Esophagus (tissue), 2 donors: Measurements from ENCODE around the gene ZNF292. TPM values are rescaled to one million over a fixed set of nuclear protein-coding genes. Genes with fewer than 3 reads are reported as not detected.

Source experiments
- H3K27ac ChIP-seq, 2 donors: one replicate each; pipeline ENCODE4 v1.5.1; 2013; ENCODE audit warnings: low read depth in 2 of 2, mild to moderate bottlenecking in 2 of 2, inconsistent platforms in 1 of 2, low read length in 1 of 2, moderate library complexity in 1 of 2
- H3K27me3 ChIP-seq, 2 donors: one replicate each; pipeline ENCODE4 v1.6.1; 2013; ENCODE audit warnings: low read length in 2 of 2, control low read depth in 1 of 2, mild to moderate bottlenecking in 1 of 2; ENCODE audit not compliant: insufficient read depth in 2 of 2, control insufficient read depth in 1 of 2
- H3K36me3 ChIP-seq, 2 donors: one replicate each; pipeline ENCODE4 v1.6.1; 2013; ENCODE audit warnings: low read length in 1 of 2; ENCODE audit not compliant: control insufficient read depth in 2 of 2, insufficient read depth in 2 of 2
- H3K4me1 ChIP-seq, 2 donors: one replicate each; pipeline ENCODE4 v1.6.1; 2013; ENCODE audit warnings: low read length in 1 of 2; ENCODE audit not compliant: control insufficient read depth in 2 of 2, insufficient read depth in 2 of 2
- H3K4me3 ChIP-seq, 2 donors: one replicate each; pipeline ENCODE4 v1.5.1; 2013; ENCODE audit warnings: low read length in 2 of 2, mild to moderate bottlenecking in 2 of 2, low read depth in 1 of 2, moderate library complexity in 1 of 2
- H3K9me3 ChIP-seq, 2 donors: one replicate each; pipeline ENCODE4 v1.6.1; 2013; ENCODE audit warnings: mild to moderate bottlenecking in 2 of 2, low read depth in 1 of 2, low read length in 1 of 2, moderate library complexity in 1 of 2; ENCODE audit not compliant: control insufficient read depth in 2 of 2, insufficient read depth in 1 of 2
- WGBS, 2 donors: extraction: QIAGEN DNeasy Blood & Tissue Kit; methylation state at CpG; one replicate each; pipeline ENCODE4 v1.1.7; 2013; 5-methylcytosine and 5-hydroxymethylcytosine counted together
- polyA plus RNA-seq, 2 donors: library from polyadenylated mRNA; stranded (reverse); fragments of 200-250 nt; gene quantifications; one replicate each; pipeline ENCODE4 v1.2.3, GENCODE V29; 2013
- donor health status: healthy with polysubstance abuse.
- donor health status: Bipolar disorder and iron deficiency.

Gene ZNF292
- polyA plus RNA-seq, 2 donors, result 4.2 to 6.1 TPM

DNA sequence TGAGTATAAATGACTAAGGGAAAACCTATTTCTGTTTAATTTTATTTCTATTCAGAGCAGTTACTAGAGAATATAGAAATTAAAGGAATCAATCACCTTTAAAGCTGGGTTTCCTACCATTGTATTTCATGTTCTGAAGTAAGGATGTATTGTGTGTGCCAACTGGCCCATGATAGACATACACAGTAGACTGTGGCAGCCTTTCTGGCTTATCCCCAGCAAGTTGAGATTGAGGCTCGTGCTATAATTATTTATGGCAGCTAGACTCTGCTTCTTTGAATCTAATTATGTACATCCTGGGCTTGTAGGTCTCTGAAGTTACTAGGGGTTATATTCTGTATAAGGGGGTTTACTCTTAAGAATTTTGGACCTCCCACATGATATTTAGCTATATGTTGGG, 44.4 kb downstream of the ZNF292 start:
- no peak overlapping the region for H3K27ac ChIP-seq
- WGBS, 2 donors, result 41 to 42% methylated on average over 1 of the region's 1 CpG
- H3K27me3 ChIP-seq, result no peaks in the 10 kb centered on the region
- H3K9me3 ChIP-seq, result no peaks in the 10 kb centered on the region
- no peak overlapping the region for H3K4me3 ChIP-seq
- H3K36me3 ChIP-seq, result no peaks in the 10 kb centered on the region
- H3K4me1 ChIP-seq, result peaks cover 0 to 3% of the 10 kb centered on the region in 2 donors

DNA sequence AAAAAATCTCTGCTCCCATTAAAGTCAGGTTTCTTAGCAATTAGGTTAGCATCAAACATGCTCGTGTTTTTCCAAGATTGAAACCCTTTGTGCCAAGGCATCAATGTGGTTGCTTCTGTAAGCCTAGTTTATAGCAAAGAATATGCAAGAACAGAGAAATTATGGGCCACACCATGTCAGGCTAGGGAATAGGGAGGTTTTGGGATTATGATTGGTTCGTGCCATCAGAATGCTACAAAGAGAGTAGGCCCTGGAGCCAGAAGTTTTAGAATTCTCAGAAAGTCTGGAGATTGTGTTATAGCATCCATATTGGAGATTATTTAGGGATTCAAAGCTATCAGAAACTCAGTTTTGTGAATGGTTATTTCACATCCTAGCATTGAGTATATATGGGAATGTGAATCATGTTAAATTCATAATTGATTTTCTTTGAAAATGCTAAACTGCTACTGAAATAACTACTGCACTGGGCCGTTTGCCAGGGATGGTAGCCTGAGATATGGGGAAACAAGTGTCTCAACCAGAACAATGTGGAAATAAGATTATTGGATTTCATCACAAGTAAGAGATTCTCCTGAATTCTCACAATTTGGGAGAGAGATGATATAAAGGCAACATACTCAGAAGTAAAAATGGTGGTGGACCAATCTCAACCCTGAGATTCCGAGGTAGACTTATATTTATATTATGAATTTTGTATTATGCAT, 45.3 kb downstream of the ZNF292 start:
- Histone ChIP-seq H3K27me3 (no peaks in the 10 kb centered on the region), H3K27ac (no peak overlapping the region), H3K4me1 (peaks cover 0 to 3% of the 10 kb centered on the region in 2 donors), H3K36me3 (no peaks in the 10 kb centered on the region), H3K4me3 (no peak overlapping the region), H3K9me3 (no peaks in the 10 kb centered on the region)
- 92 to 95% methylated on average over 4 of the region's 4 CpGs for WGBS, 2 donors

DNA sequence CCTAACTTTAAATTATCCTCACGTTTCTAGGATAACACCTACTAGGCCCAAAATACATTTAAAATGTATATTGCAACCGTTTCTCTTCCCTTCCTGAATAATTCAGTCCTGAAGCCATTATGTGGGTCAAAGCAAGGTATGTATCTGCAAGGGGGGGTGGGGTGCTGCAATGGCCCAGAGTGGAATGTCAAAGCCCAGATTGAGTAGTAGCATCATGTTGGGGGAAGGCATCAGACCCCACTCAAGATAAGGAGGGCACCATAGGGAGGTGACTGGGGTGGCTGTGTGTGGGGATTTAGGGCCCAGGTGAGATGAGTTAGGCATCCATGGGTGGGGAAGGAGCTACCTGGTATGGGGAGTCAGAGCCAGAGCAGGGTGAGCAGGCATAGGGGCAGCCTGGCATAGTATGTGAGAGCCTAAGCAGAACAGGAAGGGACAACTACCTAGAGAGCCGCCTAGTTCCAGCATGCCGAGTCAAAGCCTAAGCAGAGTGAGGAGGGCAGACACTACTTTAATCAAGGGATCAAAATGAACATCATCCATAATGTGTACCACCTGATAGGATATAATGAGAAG, 48.2 kb downstream of the ZNF292 start:
- WGBS, 2 donors, result 91 to 95% methylated on average over 4 of the region's 4 CpGs
- Histone ChIP-seq H3K27ac (no peak overlapping the region), H3K27me3 (no peaks in the 10 kb centered on the region), H3K4me3 (no peak overlapping the region), H3K9me3 (no peaks in the 10 kb centered on the region), H3K4me1 (peaks cover 0 to 3% of the 10 kb centered on the region in 2 donors), H3K36me3 (no peaks in the 10 kb centered on the region)

DNA sequence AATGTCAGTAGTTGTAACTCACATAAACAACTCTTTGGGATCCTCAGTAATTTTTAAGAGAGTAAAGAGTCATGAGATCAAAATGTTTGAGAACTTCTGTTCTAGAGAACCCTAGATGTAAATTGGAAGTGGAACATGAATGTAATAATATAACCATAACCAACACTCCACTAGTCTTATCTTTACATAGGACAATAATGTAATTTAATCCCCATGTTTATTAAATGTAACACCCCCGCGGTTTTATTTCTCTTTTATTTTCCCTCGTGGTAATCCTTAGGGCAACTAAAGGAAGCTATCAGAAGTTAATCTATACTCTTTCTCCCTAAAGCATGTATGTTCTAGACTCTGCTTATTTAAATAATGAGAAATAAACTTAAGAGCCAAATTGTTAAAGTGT, 54.4 kb downstream of the ZNF292 start:
- 57 to 58% methylated on average over 3 of the region's 3 CpGs for WGBS, 2 donors
- Histone ChIP-seq H3K27ac (no peak overlapping the region), H3K36me3 (no peaks in the 10 kb centered on the region), H3K4me1 (peaks cover 0 to 4% of the 10 kb centered on the region in 2 donors), H3K9me3 (no peaks in the 10 kb centered on the region), H3K27me3 (no peaks in the 10 kb centered on the region), H3K4me3 (no peak overlapping the region)

DNA sequence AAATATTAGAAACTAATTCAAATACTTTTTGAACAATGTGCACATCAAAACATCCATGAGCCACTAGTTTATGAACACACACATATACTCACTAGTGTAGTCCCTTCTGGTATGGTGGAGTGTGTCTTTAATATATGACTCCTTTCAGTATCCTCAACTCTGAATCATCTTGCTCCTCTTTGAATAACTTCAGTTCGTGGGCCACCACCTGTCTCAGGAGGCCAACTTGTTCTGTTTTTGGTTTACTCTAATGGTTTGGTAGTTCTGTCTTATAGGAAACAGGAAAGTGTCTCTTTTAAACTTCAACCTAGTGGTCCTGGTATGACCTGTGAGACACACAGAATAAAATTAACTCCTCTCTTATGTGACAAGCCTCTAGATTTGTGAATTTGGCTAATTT, 55.6 kb downstream of the ZNF292 start:
- WGBS, 2 donors, result 54 to 61% methylated on average over 1 of the region's 1 CpG
- Histone ChIP-seq H3K9me3 (no peaks in the 10 kb centered on the region), H3K4me3 (no peak overlapping the region), H3K36me3 (no peaks in the 10 kb centered on the region), H3K4me1 (peaks cover 0 to 4% of the 10 kb centered on the region in 2 donors), H3K27ac (no peak overlapping the region), H3K27me3 (no peaks in the 10 kb centered on the region)

DNA sequence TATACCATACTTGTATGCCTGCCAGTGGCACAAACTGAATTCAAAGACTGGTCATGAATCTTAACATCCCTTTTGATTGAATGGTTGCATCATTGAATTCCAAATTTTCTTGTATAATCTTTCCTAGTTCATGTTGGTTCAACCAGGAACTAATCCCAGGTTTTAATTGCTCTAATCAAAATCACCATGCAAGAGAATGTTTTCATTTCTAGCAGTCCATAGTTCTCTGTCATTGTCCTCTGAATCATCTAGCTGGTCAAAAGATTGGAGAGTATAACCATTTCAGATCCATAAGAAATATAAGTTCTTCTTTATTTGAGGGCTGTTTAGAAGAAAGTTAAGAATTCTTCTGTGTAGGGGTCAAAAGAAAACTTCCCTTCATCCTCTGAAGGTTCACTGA, 57.2 kb downstream of the ZNF292 start:
- Histone ChIP-seq H3K9me3 (no peaks in the 10 kb centered on the region), H3K4me3 (no peak overlapping the region), H3K27me3 (no peaks in the 10 kb centered on the region), H3K36me3 (no peaks in the 10 kb centered on the region), H3K4me1 (peaks cover 0 to 4% of the 10 kb centered on the region in 2 donors), H3K27ac (no peak overlapping the region)

DNA sequence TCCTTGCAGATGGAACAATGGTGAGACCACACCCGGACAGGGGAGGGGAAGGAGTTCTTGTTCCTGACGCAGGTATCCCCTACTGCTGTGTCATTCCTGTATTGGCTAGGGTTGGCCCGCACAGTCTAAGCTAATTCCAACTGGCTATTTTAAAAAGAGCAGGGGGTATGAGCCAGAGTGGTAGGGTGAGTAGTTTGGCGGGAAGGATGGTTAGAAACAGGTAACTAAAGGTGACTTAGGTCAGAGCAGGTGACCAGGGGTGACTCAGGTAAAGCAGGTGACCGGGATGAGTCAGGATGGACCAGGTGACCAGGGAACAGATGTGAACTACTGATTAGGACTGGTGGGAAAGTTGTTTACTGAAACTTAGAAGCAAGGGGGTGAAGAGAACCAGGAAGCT, 58.0 kb downstream of the ZNF292 start:
- no peak overlapping the region for H3K4me3 ChIP-seq
- H3K9me3 ChIP-seq, result no peaks in the 10 kb centered on the region
- no peak overlapping the region for H3K27ac ChIP-seq
- H3K27me3 ChIP-seq, result no peaks in the 10 kb centered on the region
- H3K36me3 ChIP-seq, result no peaks in the 10 kb centered on the region
- 82 to 86% methylated on average over 5 of the region's 5 CpGs for WGBS, 2 donors
- H3K4me1 ChIP-seq, result peaks cover 0 to 4% of the 10 kb centered on the region in 2 donors

DNA sequence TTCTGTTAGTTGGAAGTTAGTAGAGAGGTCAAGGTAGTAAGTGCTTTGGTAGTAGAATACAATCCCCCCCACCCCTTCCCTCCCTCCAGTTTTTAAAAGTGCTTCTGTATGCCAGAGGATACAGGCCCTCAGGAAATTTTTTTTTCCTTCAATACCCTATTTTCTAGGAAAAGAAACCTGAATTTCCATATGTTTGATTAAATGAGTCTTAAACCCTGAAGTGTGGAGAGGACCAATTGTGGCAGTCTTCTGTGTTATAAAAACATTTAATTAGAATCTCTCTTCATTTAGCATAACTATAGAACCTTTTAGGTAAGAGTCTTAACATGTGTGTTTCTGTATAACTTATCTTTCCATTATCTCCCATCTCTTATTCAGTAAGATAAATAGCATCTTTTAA, 59.5 kb downstream of the ZNF292 start:
- no peaks in the 10 kb centered on the region for H3K27me3 ChIP-seq

DNA sequence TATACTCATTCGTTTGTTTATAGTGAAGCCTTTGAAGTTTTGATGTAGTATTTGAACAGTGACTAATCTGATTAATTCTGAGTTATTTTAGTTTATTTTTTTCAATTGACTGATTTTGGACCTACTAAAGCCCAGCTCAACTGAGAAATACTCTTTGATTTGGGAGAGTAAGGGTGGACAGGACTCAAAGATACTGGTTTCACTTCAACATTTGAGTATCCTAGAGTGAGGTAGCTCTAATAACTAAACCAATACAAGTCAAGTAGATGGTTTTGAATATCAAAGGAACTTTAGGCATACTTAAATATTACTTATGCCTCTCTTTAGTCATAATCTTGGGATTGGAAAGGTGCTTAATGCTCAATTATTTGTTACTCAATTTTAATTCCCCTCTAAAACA, 65.6 kb downstream of the ZNF292 start:
- no peak overlapping the region for H3K4me3 ChIP-seq
- H3K27ac ChIP-seq, result no peak overlapping the region
- H3K9me3 ChIP-seq, result no peaks in the 10 kb centered on the region
- no peaks in the 10 kb centered on the region for H3K27me3 ChIP-seq
- WGBS, 2 donors, result 77 to 80% methylated on average over 1 of the region's 1 CpG
- H3K4me1 ChIP-seq, result no peaks in the 10 kb centered on the region
- peaks cover 0 to 3% of the 10 kb centered on the region in 2 donors for H3K36me3 ChIP-seq

More for the DNA sequence above, 59.5 kb downstream of the ZNF292 start:
- H3K9me3 ChIP-seq, result no peaks in the 10 kb centered on the region
- no peak overlapping the region for H3K4me3 ChIP-seq
- H3K4me1 ChIP-seq, result peaks cover 0 to 4% of the 10 kb centered on the region in 2 donors
- no peak overlapping the region for H3K27ac ChIP-seq
- H3K36me3 ChIP-seq, result no peaks in the 10 kb centered on the region

DNA sequence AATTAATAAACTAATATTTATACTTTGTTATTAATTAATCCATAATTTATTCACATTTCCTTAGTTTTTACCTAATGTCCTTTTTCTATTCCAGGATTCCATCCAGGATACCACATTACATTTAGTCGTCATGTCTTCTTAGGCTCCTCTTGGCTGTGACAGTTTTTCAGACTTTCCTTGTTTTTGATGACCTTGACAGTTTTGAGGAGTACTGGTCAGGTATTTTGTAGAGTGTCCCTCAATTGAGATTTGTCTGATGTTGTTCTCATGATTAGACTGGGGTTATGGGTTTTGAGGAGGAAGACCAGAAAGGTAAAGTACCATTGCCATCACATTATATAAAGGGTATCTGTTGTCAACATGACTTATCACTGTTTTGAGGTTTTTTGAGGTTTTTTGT, 67.3 kb downstream of the ZNF292 start:
- H3K27me3 ChIP-seq, result no peaks in the 10 kb centered on the region
- H3K36me3 ChIP-seq, result peaks cover 0 to 3% of the 10 kb centered on the region in 2 donors
- H3K4me3 ChIP-seq, result no peak overlapping the region
- WGBS, 2 donors, result 95 to 97% methylated on average over 1 of the region's 1 CpG
- no peaks in the 10 kb centered on the region for H3K4me1 ChIP-seq
- no peak overlapping the region for H3K27ac ChIP-seq
- H3K9me3 ChIP-seq, result no peaks in the 10 kb centered on the region
